GM21360 (cell line): ENCODE measurements around the gene MPI.
"Not testable (repeated sequence)": the region's sequence is repeated elsewhere in the genome, so short reads cannot be mapped to it uniquely, and the experiment has no call there.

Experiments used
- ATAC-seq: cut with Tn5 transposase; IDR thresholded peaks from one replicate; pipeline ENCODE4 v1.9.1; 2021; ENCODE audit warnings: mild to moderate bottlenecking, moderate library complexity; ENCODE audit not compliant: unreplicated experiment

MPI gene

DNA sequence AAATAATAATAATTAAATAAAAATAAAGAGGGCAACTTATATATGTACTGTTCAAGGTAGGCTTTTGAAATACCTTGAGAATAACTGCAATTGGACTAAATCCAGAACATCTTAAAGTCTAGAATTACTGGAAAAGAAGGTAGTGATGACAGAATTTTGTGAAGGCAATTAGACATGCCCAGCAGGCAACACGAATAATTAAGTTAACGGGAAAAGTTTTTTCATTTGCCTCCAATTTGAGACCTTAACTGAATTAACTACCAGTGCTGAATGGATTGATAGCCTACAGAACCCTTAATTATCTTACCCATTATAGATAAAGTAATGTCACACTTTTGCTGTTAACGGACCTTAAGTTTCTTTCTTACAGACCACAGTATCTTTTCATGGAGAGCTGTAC, 34.7 kb downstream of the MPI start:
- no peak for ATAC-seq

- ATAC-seq = no peak
These were observed 38.9 kb downstream of the MPI start for GRCh38 chr15:74928771-74929198.

DNA sequence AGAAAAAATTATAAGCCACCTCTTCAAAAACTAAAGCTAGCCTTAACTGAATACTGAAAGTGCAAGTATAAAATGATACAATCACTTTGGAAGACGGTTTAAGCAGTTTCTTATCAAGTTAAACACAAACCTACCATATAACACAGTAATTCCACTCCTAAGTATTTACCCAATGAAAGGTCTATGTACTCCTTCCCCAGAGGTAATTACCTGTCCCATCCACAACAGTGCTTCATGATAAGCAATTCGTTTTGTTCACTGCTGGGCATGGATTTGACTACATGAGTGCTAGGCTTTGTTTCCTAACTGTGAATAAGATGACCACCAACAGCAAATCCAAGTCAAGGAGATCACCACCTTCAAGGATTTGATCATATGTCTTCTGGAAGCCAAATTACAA, 43.7 kb downstream of the MPI start:
- no peak for ATAC-seq

DNA sequence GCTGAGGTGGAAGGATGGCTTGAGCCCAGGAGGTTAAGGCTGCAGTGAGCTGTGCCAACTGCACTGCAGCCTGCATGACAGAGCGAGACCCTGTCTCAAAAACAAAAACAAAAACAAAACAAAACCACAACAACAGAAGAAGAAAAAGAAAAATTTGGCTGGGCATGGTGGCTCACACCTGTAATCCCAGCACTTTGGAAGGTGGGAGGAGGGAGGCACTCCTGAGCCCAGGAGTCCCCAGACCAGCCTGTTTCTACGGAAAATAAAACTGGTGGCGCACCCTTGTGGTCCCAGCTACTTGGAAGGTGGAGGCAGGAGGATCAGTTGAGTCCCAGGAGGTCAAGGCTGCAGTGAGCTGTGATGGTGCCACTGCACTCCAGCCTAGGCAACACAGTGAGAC, 45.4 kb downstream of the MPI start:
- ATAC-seq = not testable (repeated sequence)

GRCh38 chr15:74937272-74937589, 47.4 kb downstream of the MPI start:
- ATAC-seq = no peak

DNA sequence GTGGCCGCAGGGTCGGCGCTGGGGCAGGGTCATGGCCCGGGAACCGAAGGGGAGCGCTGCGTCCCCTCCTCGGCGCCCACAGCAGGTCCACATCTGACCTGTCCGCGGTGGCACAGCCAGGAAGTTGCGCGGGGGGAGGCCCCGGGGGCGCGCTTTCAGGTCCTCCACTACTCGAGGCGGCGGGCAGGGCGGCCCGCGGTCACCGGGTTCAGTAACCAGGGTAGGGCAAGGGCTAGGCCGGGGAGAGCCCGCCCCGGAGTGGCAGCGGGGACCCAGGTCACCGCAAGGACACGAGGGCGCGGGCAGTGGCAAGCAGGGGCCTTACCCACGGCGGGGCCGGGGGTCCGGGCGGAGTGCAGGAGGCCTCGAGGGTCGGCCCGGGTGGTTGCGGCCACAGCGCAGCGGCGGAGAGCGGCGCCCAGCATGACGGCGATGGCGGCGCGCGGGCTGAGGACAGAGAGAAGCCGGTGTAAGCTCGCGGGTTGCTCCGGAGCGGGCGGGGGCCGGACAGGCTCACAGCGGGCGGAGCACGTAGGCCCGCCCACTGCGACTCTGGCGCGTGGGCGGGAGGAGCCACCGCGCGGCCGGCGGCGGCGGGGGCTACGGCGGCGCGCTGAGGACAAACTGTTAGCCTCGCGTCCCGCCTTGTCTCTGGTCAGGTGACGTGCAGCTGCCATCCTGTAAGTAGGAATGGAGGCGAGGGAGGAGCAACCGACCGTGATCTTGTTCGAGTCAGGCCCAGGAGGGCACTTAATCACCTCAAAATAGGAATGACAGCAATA, 47.9 kb downstream of the MPI start, which contains the start of gene COX5A:
COX5A (minus strand) TSS at position 484 of the 782 bp plus-strand sequence; CDS start at position 425, 59 bp downstream.
- peak; percentile 82 for ATAC-seq

DNA sequence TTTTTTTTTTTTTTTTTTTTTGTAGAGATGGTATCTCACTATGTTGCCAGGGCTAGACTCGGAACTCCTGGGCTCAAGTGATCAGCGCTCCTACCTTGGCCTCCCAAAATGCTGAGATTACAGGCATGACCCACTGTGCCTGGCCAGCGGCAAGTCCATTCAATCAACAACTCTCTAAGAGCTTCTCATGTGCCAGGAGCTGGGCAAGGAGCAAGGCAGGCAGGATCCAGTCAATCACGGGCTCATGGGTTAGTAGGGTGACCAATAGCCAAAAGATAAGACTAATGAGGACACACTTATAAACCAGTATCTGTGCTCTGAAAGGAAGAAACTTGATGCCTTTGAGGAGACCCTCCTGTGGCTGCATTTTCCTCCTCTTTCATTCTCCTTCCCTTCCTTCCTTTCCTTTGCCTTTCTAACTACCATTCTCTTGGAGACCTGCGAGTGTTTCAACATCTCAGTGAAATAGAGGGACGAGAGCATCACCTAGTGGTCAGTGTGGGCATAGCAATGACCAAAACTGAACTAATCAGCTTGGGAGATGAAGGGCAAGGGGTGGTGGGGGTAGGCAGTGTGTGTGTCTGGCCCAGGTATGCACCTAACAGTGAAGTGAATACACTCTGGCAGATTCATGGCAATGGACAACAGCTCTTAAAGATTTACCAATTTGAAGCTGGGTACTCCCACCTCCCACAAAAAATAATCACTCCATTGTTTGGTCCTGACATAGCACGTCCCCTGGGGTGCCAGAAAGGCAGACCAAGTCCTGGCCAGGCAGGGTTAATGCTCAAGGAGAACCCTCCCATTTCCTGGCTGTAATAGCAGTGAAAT, 60.5 kb downstream of the MPI start:
- no peak for ATAC-seq

DNA sequence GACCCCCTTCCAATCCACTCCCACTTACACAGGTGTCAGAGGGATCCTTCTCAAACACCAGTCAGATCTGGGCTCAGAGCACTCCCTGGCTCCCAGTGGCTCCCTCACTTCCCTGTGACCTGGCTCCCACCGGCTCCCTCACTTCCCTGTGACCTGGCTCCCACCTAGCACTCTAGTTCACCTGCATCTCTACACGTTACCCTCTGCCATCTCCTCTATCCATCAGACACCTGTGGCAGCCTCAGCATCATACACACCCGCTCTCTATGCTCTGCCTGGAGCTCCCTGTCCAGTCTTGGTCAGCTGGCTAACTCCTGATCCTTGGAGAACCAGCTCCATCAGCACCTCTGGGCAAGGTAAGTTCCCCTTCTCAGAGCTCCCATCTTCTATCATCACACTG, 61.2 kb downstream of the MPI start:
- ATAC-seq = no peak
